IPS-15b (cell line): ENCODE results near the gene PRKCE.

Experiments
- H3K27me3 ChIP-seq: one replicate; pipeline ENCODE4 v1.6.1; 2013; ENCODE audit warnings: low read length; ENCODE audit not compliant: control insufficient read depth, insufficient read depth
- H3K36me3 ChIP-seq: one replicate; pipeline ENCODE4 v1.6.1; 2013; ENCODE audit warnings: low read length; ENCODE audit not compliant: control insufficient read depth, insufficient read depth
- H3K4me1 ChIP-seq: one replicate; pipeline ENCODE4 v1.6.1; 2013; ENCODE audit warnings: mild to moderate bottlenecking, low read length; ENCODE audit not compliant: control insufficient read depth, insufficient read depth
- H3K4me3 ChIP-seq: one replicate; pipeline ENCODE4 v1.5.1; 2013; ENCODE audit warnings: low read depth, low read length
- H3K9ac ChIP-seq: one replicate; pipeline ENCODE4 v1.6.1; 2013; ENCODE audit warnings: low read depth, mild to moderate bottlenecking, low read length
- H3K9me3 ChIP-seq: one replicate; pipeline ENCODE4 v1.6.1; 2013; ENCODE audit warnings: mild to moderate bottlenecking, low read length; ENCODE audit not compliant: control insufficient read depth, insufficient read depth

PRKCE gene

GRCh38 chr2:46002947-46003346, 351.5 kb downstream of the PRKCE start:
- Histone ChIP-seq H3K4me3 (no peak overlapping the region), H3K36me3 (no peaks in the 10 kb centered on the region), H3K4me1 (no peaks in the 10 kb centered on the region), H3K9ac (no peak overlapping the region), H3K27me3 (no peaks in the 10 kb centered on the region), H3K9me3 (no peaks in the 10 kb centered on the region)

- Histone ChIP-seq H3K4me1 (no peaks in the 10 kb centered on the region), H3K9ac (no peak overlapping the region), H3K4me3 (no peak overlapping the region), H3K36me3 (no peaks in the 10 kb centered on the region), H3K9me3 (no peaks in the 10 kb centered on the region), H3K27me3 (no peaks in the 10 kb centered on the region)
Measured at GRCh38 chr2:46003903-46004473, 352.5 kb downstream of the PRKCE start.

GRCh38 chr2:46006473-46007025, 355.1 kb downstream of the PRKCE start:
- H3K4me1 ChIP-seq, result no peaks in the 10 kb centered on the region
- H3K27me3 ChIP-seq, result no peaks in the 10 kb centered on the region
- no peak overlapping the region for H3K4me3 ChIP-seq
- H3K36me3 ChIP-seq, result no peaks in the 10 kb centered on the region
- H3K9ac ChIP-seq, result no peak overlapping the region
- H3K9me3 ChIP-seq, result no peaks in the 10 kb centered on the region

- Histone ChIP-seq H3K27me3 (no peaks in the 10 kb centered on the region), H3K4me3 (no peak overlapping the region), H3K36me3 (no peaks in the 10 kb centered on the region), H3K9ac (no peak overlapping the region), H3K4me1 (no peaks in the 10 kb centered on the region), H3K9me3 (no peaks in the 10 kb centered on the region)
Measured at GRCh38 chr2:46007412-46007811, 355.9 kb downstream of the PRKCE start.

- Histone ChIP-seq H3K4me1 (no peaks in the 10 kb centered on the region), H3K9ac (no peak overlapping the region), H3K9me3 (no peaks in the 10 kb centered on the region), H3K27me3 (no peaks in the 10 kb centered on the region), H3K4me3 (no peak overlapping the region), H3K36me3 (no peaks in the 10 kb centered on the region)
Measured at GRCh38 chr2:46008091-46008870, 356.8 kb downstream of the PRKCE start.

GRCh38 chr2:46009315-46009714, 357.8 kb downstream of the PRKCE start:
- H3K4me3 ChIP-seq, result no peak overlapping the region
- no peaks in the 10 kb centered on the region for H3K27me3 ChIP-seq
- H3K4me1 ChIP-seq, result no peaks in the 10 kb centered on the region
- H3K36me3 ChIP-seq, result no peaks in the 10 kb centered on the region
- no peaks in the 10 kb centered on the region for H3K9me3 ChIP-seq
- no peak overlapping the region for H3K9ac ChIP-seq

GRCh38 chr2:46009772-46010171, 358.3 kb downstream of the PRKCE start:
- no peak overlapping the region for H3K4me3 ChIP-seq
- no peak overlapping the region for H3K9ac ChIP-seq
- H3K27me3 ChIP-seq, result no peaks in the 10 kb centered on the region
- no peaks in the 10 kb centered on the region for H3K9me3 ChIP-seq
- no peaks in the 10 kb centered on the region for H3K36me3 ChIP-seq
- H3K4me1 ChIP-seq, result peaks cover 2% of the 10 kb centered on the region

GRCh38 chr2:46010223-46010924, 358.9 kb downstream of the PRKCE start:
- H3K9ac ChIP-seq, result no peak overlapping the region
- H3K9me3 ChIP-seq, result no peaks in the 10 kb centered on the region
- no peaks in the 10 kb centered on the region for H3K36me3 ChIP-seq

GRCh38 chr2:46010925-46011490, 359.5 kb downstream of the PRKCE start:
- H3K9me3 ChIP-seq, result no peaks in the 10 kb centered on the region
- H3K36me3 ChIP-seq, result no peaks in the 10 kb centered on the region
- peaks cover 15% of the 10 kb centered on the region for H3K4me1 ChIP-seq
- no peak overlapping the region for H3K9ac ChIP-seq
- no peaks in the 10 kb centered on the region for H3K27me3 ChIP-seq
- H3K4me3 ChIP-seq, result no peak overlapping the region

More at GRCh38 chr2:46010223-46010924, 358.9 kb downstream of the PRKCE start:
- Histone ChIP-seq H3K27me3 (no peaks in the 10 kb centered on the region), H3K4me3 (no peak overlapping the region), H3K4me1 (peaks cover 8% of the 10 kb centered on the region)

GRCh38 chr2:46012618-46013240, 361.3 kb downstream of the PRKCE start:
- no peaks in the 10 kb centered on the region for H3K36me3 ChIP-seq
- peaks cover 18% of the 10 kb centered on the region for H3K4me1 ChIP-seq
- H3K9ac ChIP-seq, result no peak overlapping the region
- H3K27me3 ChIP-seq, result no peaks in the 10 kb centered on the region
- H3K4me3 ChIP-seq, result no peak overlapping the region
- no peaks in the 10 kb centered on the region for H3K9me3 ChIP-seq

- Histone ChIP-seq H3K4me1 (peaks cover 18% of the 10 kb centered on the region), H3K27me3 (no peaks in the 10 kb centered on the region), H3K36me3 (no peaks in the 10 kb centered on the region), H3K9me3 (no peaks in the 10 kb centered on the region), H3K9ac (no peak overlapping the region), H3K4me3 (no peak overlapping the region)
Measured at GRCh38 chr2:46013726-46014125, 362.3 kb downstream of the PRKCE start.
